ENCODE results near the gene NEMP1.

NEMP1 gene

GRCh38 chr12:57051011-57051410 is 27.6 kb downstream of the NEMP1 start:
- no peak for DNase-seq

- DNase-seq, result no peak
Observed at GRCh38 chr12:57049890-57050289, 28.7 kb downstream of the NEMP1 start, which contains the start of gene MYO1A. TSS of gene MYO1A (minus strand) at chr12:57050129. CDS start at chr12:57048323, 1,806 bp downstream.

GRCh38 chr12:57049119-57049446 is 29.5 kb downstream of the NEMP1 start:
- DNase-seq, result no peak

GRCh38 chr12:57048423-57049118 is 30.0 kb downstream of the NEMP1 start:
- DNase-seq, result no peak

GRCh38 chr12:57047981-57048380 is 30.6 kb downstream of the NEMP1 start:
- no peak for DNase-seq

GRCh38 chr12:57046947-57047890 is 31.4 kb downstream of the NEMP1 start:
- DNase-seq, result no peak

GRCh38 chr12:57046086-57046791 is 32.4 kb downstream of the NEMP1 start:
- no peak for DNase-seq

- no peak for DNase-seq
Observed at GRCh38 chr12:57044889-57045288, 33.7 kb downstream of the NEMP1 start.

- DNase-seq, result no peak
Observed at GRCh38 chr12:57044468-57044867, 34.1 kb downstream of the NEMP1 start.

GRCh38 chr12:57042695-57043094 is 35.9 kb downstream of the NEMP1 start:
- DNase-seq, result no peak

GRCh38 chr12:57040750-57041149 is 37.8 kb downstream of the NEMP1 start:
- no peak for DNase-seq

- DNase-seq, result no peak
Observed at GRCh38 chr12:57040211-57040610, 38.4 kb downstream of the NEMP1 start.

- no peak for DNase-seq
Observed at GRCh38 chr12:57039016-57039798, 39.4 kb downstream of the NEMP1 start.

- no peak for DNase-seq
Observed at GRCh38 chr12:57037264-57037663, 41.3 kb downstream of the NEMP1 start.

- no peak for DNase-seq
Observed at GRCh38 chr12:57033431-57033830, 45.2 kb downstream of the NEMP1 start.

GRCh38 chr12:57031789-57032188 is 46.8 kb downstream of the NEMP1 start:
- DNase-seq, result no peak

- peak; percentile 71 to 88 (median 75) for DNase-seq
Observed at GRCh38 chr12:57031138-57031725, 47.4 kb downstream of the NEMP1 start.

- no peak for DNase-seq
Observed at GRCh38 chr12:57029457-57029856, 49.1 kb downstream of the NEMP1 start.

GRCh38 chr12:57027805-57028153 is 50.8 kb downstream of the NEMP1 start:
- DNase-seq, result no peak

GRCh38 chr12:57027011-57027804 is 51.4 kb downstream of the NEMP1 start:
- DNase-seq, result peak in 1 of 3 experiments; percentile 15

- DNase-seq, result peak in 1 of 3 experiments; percentile 39
Observed at GRCh38 chr12:57025196-57025595, 53.4 kb downstream of the NEMP1 start.
